ENCODE data around the gene POU3F3.

POU3F3 gene

GRCh38 chr2:104862058-104862941, 8.4 kb downstream of the POU3F3 start:
- peak; percentile 27 to 30 for DNase-seq

- no peak for DNase-seq
Observed at GRCh38 chr2:104863146-104863467, 9.2 kb downstream of the POU3F3 start.

- no peak for DNase-seq
Observed at GRCh38 chr2:104863468-104864279, 9.8 kb downstream of the POU3F3 start.

GRCh38 chr2:104864280-104865095, 10.6 kb downstream of the POU3F3 start:
- DNase-seq: no peak

- no peak for DNase-seq
Observed at GRCh38 chr2:104865096-104865470, 11.2 kb downstream of the POU3F3 start.

GRCh38 chr2:104866122-104866864, 12.4 kb downstream of the POU3F3 start:
- DNase-seq: no peak

- DNase-seq: no peak
Observed at GRCh38 chr2:104866883-104867812, 13.2 kb downstream of the POU3F3 start.

GRCh38 chr2:104867813-104868504, 14.0 kb downstream of the POU3F3 start:
- no peak for DNase-seq

- no peak for DNase-seq
Observed at GRCh38 chr2:104868505-104868866, 14.6 kb downstream of the POU3F3 start.

- no peak for DNase-seq
Observed at GRCh38 chr2:104870100-104870975, 16.4 kb downstream of the POU3F3 start.

GRCh38 chr2:104871649-104871971, 17.7 kb downstream of the POU3F3 start:
- no peak for DNase-seq

- DNase-seq: no peak
Observed at GRCh38 chr2:104871972-104872865, 18.3 kb downstream of the POU3F3 start.

GRCh38 chr2:104872866-104873688, 19.2 kb downstream of the POU3F3 start:
- DNase-seq: peak; percentile 36 to 60

GRCh38 chr2:104873689-104874054, 19.8 kb downstream of the POU3F3 start:
- DNase-seq: no peak

- DNase-seq: no peak
Observed at GRCh38 chr2:104874230-104874629, 20.3 kb downstream of the POU3F3 start.

GRCh38 chr2:104875262-104875661, 21.3 kb downstream of the POU3F3 start:
- no peak for DNase-seq

GRCh38 chr2:104876606-104877570, 23.0 kb downstream of the POU3F3 start:
- no peak for DNase-seq
